Activated naive CD4-positive, alpha-beta T cell treated with anti-CD3 and anti-CD28 coated beads for 36 hours (primary cell): Measurements from ENCODE around the gene STAG3. TPM values are rescaled to one million over a fixed set of nuclear protein-coding genes. Genes with fewer than 3 reads are reported as not detected.

Source experiments
- CTCF ChIA-PET: fragments of 350-600 bp; sonication (Branson Sonifier 250); formaldehyde crosslinking; loops from one replicate; lab custom pipeline; 2021; ENCODE audit warnings: antibody characterized with exemption; lab: Charles Lee
- DNase-seq: peaks from one replicate; pipeline ENCODE4 v3.0.0-alpha.2; 2020
- H3K27ac Mint-ChIP-seq: one replicate; pipeline ENCODE4 v1.8.0; 2021; ENCODE audit warnings: mild to moderate bottlenecking, mixed read lengths
- H3K27me3 Mint-ChIP-seq: one replicate; pipeline ENCODE4 v1.8.0; 2021; ENCODE audit warnings: low read depth, mixed read lengths
- H3K36me3 Mint-ChIP-seq: one replicate; pipeline ENCODE4 v1.8.0; 2021; ENCODE audit warnings: low read depth, mixed read lengths
- H3K4me1 Mint-ChIP-seq: one replicate; pipeline ENCODE4 v1.8.0; 2021; ENCODE audit warnings: low read depth, mixed read lengths
- H3K4me3 Mint-ChIP-seq: one replicate; pipeline ENCODE4 v1.8.0; 2021; ENCODE audit warnings: mild to moderate bottlenecking, moderate library complexity, mixed read lengths
- H3K9me3 Mint-ChIP-seq: one replicate; pipeline ENCODE4 v1.8.0; 2021; ENCODE audit warnings: mixed read lengths
- intact Hi-C: fragments of 100-400 bp; cut with micrococcal nuclease; formaldehyde crosslinking; loops from one replicate; pipeline ENCODE4 v1.15.1; 2023
- total RNA-seq, 2 experiments: library from RNA; stranded (reverse); gene quantifications; one replicate each; pipeline ENCODE4 v1.2.3, GENCODE V29; 2021

STAG3 gene
- total RNA-seq, 2 experiments from 2014 or later, result 38.4 to 41.0 TPM

GRCh38 chr7:100157069-100157333 lies 20.7 kb upstream of the STAG3 start:
- Mint-ChIP-seq H3K4me3 (peak overlapping the region; percentile 78), H3K4me1 (peaks cover 33% of the 10 kb centered on the region), H3K9me3 (no peaks in the 10 kb centered on the region), H3K36me3 (peaks cover 16% of the 10 kb centered on the region), H3K27ac (peak overlapping the region; percentile 83), H3K27me3 (no peaks in the 10 kb centered on the region)
- CTCF ChIA-PET, result interaction anchor here (1.0 to 2.9 kb wide), 4 partner anchors 10 to 61 kb away, joined by 3 to 11 read pairs (median 6); no protein-coding TSS in a partner anchor
- DNase-seq, result no peak
- intact Hi-C loops, result no loop called here

DNA sequence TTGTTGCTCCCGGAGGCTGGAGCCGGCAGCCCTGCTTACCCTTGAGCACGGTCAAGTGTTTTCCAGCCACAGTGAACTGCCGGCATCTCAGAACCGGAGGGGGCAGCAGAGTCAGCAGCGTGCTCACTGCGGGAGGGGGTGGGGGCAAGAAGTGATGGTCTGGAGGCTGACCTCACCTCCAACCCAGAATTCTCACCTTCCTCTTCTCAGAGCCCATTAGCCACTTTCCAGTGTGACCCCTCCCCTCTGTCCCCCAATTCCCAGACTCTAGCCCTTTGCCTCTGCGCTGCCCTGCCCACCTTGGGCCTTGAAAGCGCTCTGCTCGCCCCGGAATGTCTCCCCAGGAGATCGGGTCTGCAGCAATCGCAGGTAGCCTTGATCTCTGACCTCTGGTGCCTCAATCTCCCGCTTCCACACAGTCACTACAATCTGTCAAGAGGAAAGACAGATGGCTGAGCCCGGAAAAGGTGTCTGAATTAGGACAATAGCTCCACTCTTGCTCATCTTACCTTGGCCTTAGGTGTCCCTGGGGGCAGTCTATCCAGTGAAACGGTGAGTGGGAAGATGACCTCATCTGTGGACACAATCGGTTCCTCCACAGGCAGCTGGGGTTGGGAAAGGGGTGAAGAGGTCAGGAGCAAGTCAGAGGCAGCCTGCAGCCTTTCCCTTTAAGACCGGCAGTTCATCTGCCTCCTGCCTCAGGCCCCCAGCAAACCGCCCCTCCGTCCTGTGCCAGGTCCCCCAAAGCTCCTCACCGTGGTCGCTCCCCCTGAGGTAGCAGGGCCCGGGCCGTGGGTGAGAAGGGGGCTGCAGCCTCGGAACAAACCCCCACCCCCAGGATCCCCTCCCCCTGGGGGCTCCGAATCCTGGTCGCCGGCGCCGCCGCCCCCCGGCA lies 20.1 kb upstream of the STAG3 start:
- Mint-ChIP-seq H3K4me1 (peaks cover 29% of the 10 kb centered on the region), H3K36me3 (peaks cover 12% of the 10 kb centered on the region), H3K27me3 (no peaks in the 10 kb centered on the region), H3K9me3 (no peaks in the 10 kb centered on the region), H3K27ac (peak overlapping the region; percentile 83), H3K4me3 (peak overlapping the region; percentile 78)
- CTCF ChIA-PET, result interaction anchor here (1.0 to 2.9 kb wide), 4 partner anchors 9 to 60 kb away, joined by 3 to 11 read pairs (median 6); no protein-coding TSS in a partner anchor
- DNase-seq, result peak; percentile 14
- intact Hi-C loops, result loop anchor here (1.0 kb wide), 2 partner anchors 9 kb away; partner anchors contain the start of gene LAMTOR4

DNA sequence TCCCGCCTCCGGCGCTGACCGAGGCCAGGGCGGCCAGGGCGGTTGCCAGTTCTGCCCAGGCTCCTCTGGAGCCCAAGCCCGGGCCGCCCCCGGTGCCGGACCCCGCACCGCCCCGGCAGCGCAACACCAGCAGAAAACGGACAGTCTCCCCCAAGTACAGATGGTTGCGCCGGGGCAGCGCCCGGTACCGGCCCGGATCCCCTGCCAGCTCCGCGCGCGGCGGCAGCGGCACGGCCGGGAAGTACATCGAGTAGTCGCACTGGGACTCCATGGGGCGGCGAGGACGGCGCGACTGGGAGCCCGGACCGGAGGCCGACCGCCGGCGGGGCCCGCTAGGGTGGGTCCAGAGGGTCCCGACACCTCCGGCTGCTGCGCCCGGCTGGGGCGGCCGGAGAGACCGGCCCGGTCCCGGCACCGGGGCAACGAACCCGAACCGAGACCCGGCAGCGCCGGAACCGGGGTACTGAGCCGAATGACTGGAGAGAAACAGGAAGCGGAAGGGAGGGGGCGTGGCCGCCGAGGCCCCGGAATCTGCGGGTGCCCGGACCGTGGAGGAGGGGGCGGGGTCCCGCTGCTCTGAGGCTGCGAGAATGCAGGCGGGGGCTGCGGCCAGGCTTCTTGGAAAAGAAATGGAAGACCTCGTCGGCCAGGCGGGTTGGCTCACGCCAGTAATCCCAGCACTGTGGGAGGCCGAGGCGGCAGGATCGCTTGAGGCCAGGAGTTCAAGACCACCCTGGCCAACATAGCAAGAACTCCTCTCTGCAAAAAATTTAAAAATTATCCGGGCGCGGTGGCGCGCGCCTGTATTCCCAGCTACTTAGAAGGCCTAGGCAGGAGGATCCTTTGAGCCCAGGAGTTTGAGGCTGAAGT lies 19.3 kb upstream of the STAG3 start, which contains the start of gene TRAPPC14:
Gene TRAPPC14, minus strand, starts transcription at position 495 of the 870 bp plus-strand sequence. Its CDS starts 224 bp downstream, at position 271.
- peaks cover 10% of the 10 kb centered on the region for H3K36me3 Mint-ChIP-seq
- DNase-seq, result peak; percentile 94
- peak within 1 kb of the TSS; percentile 78 for H3K4me3 Mint-ChIP-seq
- H3K27ac Mint-ChIP-seq, result peak within 1 kb of the TSS; percentile 83
- no peaks in the 10 kb centered on the region for H3K27me3 Mint-ChIP-seq
- CTCF ChIA-PET, result interaction anchor here (2.9 kb wide), 1 partner anchor 59 kb away, joined by 11 read pairs; no protein-coding TSS in a partner anchor
- intact Hi-C loops, result loop anchor here (1.0 kb wide), 2 partner anchors 8 to 10 kb away; partner anchors contain the start of gene LAMTOR4
- peaks cover 37% of the 10 kb centered on the region for H3K4me1 Mint-ChIP-seq
- no peaks in the 10 kb centered on the region for H3K9me3 Mint-ChIP-seq

DNA sequence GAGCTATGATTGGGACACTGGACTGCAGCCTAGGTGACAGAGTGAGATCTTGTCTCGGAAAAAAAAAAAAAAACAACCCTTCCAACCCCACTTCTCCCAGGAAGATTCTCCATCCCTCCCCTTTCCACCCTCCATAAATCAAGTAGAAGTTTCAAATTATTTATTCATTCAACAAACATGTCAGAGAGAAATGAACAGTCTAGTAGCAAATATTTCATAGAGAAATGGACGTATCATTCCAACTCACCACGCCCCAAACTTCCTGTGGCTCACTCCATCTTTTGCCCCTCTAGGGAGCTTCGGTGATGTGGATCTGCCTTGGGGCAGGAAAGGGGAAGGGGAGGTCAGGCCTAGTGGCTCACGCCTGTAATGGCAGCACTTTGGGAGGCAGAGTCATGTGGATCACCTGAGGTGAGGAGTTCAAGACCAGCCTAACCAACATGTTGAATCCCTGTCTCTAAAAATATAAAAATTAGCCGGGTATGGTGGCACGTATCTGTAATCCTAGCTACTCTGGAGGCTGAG lies 18.6 kb upstream of the STAG3 start:
- peak overlapping the region; percentile 73 for H3K27ac Mint-ChIP-seq
- no peaks in the 10 kb centered on the region for H3K9me3 Mint-ChIP-seq
- CTCF ChIA-PET, result interaction anchor here (0.7 to 0.9 kb wide), 2 partner anchors 9 to 12 kb away, joined by 4 read pairs; partner anchors contain the start of gene GAL3ST4
- peaks cover 44% of the 10 kb centered on the region for H3K4me1 Mint-ChIP-seq
- peak overlapping the region; percentile 78 for H3K4me3 Mint-ChIP-seq
- DNase-seq, result peak; percentile 28
- H3K36me3 Mint-ChIP-seq, result peaks cover 6% of the 10 kb centered on the region
- H3K27me3 Mint-ChIP-seq, result no peaks in the 10 kb centered on the region
- intact Hi-C loops, result no loop called here

DNA sequence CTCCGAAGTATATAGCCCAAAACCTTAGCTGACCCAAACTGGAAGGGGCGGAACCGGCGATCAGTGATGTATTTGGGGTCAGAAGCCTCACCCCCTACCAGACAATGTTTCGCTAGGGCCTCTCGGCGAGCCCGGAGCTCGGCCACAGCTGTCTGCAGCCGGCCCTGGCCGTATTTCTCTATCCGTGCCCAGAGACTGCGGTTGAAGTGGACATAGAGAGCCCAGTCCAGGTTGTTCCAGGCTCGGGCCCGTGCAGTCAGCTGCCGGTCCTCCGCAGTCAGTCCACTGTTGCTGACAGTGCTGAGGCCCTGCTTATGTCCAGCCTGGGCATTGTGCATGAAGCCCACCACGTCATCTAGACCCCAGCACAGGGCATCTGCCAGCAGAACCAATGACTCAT lies 17.7 kb upstream of the STAG3 start:
- Mint-ChIP-seq H3K9me3 (no peaks in the 10 kb centered on the region), H3K4me3 (no peak overlapping the region), H3K27ac (no peak overlapping the region), H3K36me3 (peaks cover 6% of the 10 kb centered on the region), H3K4me1 (peaks cover 47% of the 10 kb centered on the region), H3K27me3 (no peaks in the 10 kb centered on the region)
- no peak for DNase-seq
- CTCF ChIA-PET, result interaction anchor here (0.9 kb wide), 1 partner anchor 8 kb away, joined by 4 read pairs; the partner anchor contains the start of gene GAL3ST4
- intact Hi-C loops, result no loop called here

GRCh38 chr7:100163006-100163531 lies 14.6 kb upstream of the STAG3 start:
- H3K4me3 Mint-ChIP-seq, result no peak overlapping the region
- DNase-seq, result peak; percentile 36
- intact Hi-C loops, result no loop called here

GRCh38 chr7:100163871-100164270 lies 13.8 kb upstream of the STAG3 start:
- no peaks in the 10 kb centered on the region for H3K9me3 Mint-ChIP-seq
- peak overlapping the region; percentile 68 for H3K27ac Mint-ChIP-seq
- CTCF ChIA-PET, result interaction anchor here (1.2 kb wide), 1 partner anchor 33 kb away, joined by 3 read pairs; no protein-coding TSS in a partner anchor
- H3K4me1 Mint-ChIP-seq, result peaks cover 61% of the 10 kb centered on the region
- DNase-seq, result no peak
- intact Hi-C loops, result no loop called here
- H3K27me3 Mint-ChIP-seq, result no peaks in the 10 kb centered on the region
- H3K36me3 Mint-ChIP-seq, result peaks cover 2% of the 10 kb centered on the region
- no peak overlapping the region for H3K4me3 Mint-ChIP-seq

More at GRCh38 chr7:100163006-100163531, 14.6 kb upstream of the STAG3 start:
- peaks cover 54% of the 10 kb centered on the region for H3K4me1 Mint-ChIP-seq
- CTCF ChIA-PET, result interaction anchor here (0.6 kb wide), 1 partner anchor 34 kb away, joined by 3 read pairs; no protein-coding TSS in a partner anchor
- H3K27ac Mint-ChIP-seq, result peak overlapping the region; percentile 68
- H3K9me3 Mint-ChIP-seq, result no peaks in the 10 kb centered on the region
- peaks cover 2% of the 10 kb centered on the region for H3K36me3 Mint-ChIP-seq
- H3K27me3 Mint-ChIP-seq, result no peaks in the 10 kb centered on the region

DNA sequence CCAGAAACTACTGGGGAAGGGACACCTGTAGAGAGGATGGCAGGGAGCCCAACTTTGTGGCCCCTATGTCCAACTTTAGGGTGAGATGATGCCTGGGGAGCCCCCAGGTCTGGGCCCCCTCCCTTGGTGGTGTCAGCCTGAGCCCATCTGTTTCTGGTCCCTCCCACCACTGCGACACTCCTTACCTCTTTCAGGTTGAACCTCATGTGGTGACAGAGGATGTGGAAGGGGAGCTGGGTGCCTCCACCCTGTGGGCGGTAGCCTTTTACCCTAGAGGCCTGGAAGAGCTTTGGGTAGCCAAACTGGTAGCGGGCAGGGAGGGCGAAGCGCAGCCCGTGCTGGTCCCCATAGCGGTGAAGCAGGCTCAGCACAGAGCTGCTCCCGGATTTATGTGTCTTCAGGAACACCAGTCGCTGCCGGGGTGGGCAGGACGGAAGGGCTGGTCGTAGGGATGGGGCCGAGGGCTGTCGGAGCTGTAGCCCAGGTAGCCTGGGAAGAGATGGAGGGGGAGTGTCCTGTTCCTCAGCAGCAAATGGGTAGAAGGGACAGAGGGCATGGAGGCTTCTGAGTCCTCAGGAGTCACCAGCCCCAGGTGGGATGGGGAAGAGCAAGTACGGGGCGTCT lies 11.3 kb upstream of the STAG3 start:
- H3K9me3 Mint-ChIP-seq, result no peaks in the 10 kb centered on the region
- H3K27me3 Mint-ChIP-seq, result no peaks in the 10 kb centered on the region
- intact Hi-C loops, result loop anchor here (1.0 kb wide), 1 partner anchor 8 kb away; the partner anchor contains the start of gene TRAPPC14
- peak; percentile 67 for DNase-seq
- H3K4me1 Mint-ChIP-seq, result peaks cover 78% of the 10 kb centered on the region
- CTCF ChIA-PET, result interaction anchor here (0.8 to 2.6 kb wide), 10 partner anchors 9 to 241 kb away, joined by 3 to 12 read pairs (median 5); partner anchors contain the start of gene STAG3
- peak overlapping the region; percentile 74 for H3K27ac Mint-ChIP-seq
- peaks cover 3% of the 10 kb centered on the region for H3K36me3 Mint-ChIP-seq
- H3K4me3 Mint-ChIP-seq, result peak overlapping the region; percentile 78

DNA sequence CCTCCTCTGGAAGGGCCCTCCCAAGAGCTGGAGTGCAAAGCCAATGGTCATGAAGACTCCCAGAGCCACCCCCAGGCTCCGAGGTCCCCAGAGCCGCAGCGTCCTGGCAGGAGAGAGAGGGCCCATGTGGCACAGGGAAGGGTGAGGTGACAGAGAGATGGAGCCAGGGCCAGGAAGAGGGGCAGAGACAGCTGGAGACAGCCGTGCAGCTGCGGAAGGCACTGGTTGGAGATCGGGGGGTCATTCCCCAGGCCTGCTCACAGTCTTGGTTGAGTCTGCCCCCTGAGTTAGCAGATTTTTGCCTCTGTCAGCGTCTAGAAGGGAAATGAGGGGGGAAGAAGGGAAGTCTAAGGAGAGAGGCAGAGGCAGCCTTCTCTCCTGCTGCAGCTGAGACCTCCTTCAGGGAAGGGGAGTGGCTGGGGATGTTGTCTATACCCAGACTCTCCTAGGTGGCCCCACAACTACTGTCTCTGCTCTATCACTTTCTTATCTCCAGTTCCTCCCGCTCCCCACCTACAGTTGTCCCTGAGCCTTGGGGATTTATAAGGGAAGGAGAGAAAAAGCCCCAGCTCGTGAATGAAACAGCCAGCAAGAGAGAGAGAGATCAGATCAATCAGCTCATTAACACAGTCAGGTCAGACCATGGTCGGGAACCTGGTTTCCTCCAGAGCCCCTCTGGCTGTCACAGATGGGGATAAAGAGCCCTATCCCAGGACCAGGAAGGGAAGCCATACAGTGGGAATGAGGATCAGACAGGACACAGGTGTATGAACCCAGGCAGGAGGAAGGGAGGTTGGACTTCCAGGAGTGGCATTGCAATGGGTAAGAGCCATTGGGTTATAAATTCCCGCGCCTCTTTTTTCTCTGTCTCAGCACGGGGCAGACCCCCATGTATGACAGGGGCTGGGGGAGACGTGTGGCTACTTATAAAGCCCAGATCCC lies 10.5 kb upstream of the STAG3 start:
- Mint-ChIP-seq H3K27ac (peak overlapping the region; percentile 74), H3K27me3 (no peaks in the 10 kb centered on the region), H3K4me3 (peak overlapping the region; percentile 78), H3K9me3 (no peaks in the 10 kb centered on the region), H3K4me1 (peaks cover 77% of the 10 kb centered on the region), H3K36me3 (peaks cover 3% of the 10 kb centered on the region)
- CTCF ChIA-PET, result interaction anchor here (0.7 to 2.6 kb wide), 10 partner anchors 7 to 240 kb away, joined by 3 to 12 read pairs (median 5); partner anchors contain the start of gene STAG3
- peak; percentile 29 for DNase-seq
- intact Hi-C loops, result loop anchor here (1.0 kb wide), 1 partner anchor 9 kb away; the partner anchor contains the start of gene TRAPPC14

DNA sequence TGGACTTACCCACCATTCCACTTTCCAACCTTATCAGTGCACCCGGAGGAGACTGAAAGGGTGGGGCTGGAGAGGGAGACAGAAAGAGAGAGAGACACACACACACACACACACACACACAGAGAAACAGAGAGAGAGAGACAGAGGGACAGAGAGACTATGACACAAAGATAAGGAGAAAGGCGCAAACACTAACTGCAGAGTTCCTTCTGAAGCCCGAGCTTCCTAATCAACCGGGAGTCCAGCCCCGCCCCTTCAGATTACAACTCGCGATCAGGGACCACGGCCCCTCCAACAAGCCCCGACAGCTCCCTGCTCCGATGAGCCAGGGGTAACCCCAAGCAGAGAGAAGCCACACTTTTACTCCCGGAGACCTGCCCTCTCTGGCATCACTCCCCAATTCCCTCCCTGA lies 9.8 kb upstream of the STAG3 start:
- intact Hi-C loops, result loop anchor here (1.0 kb wide), 2 partner anchors 9 to 20 kb away; partner anchors contain the start of genes GPC2, LAMTOR4 and STAG3
- Mint-ChIP-seq H3K4me3 (peak overlapping the region; percentile 78), H3K4me1 (peaks cover 72% of the 10 kb centered on the region), H3K36me3 (peaks cover 3% of the 10 kb centered on the region), H3K27me3 (no peaks in the 10 kb centered on the region), H3K27ac (peak overlapping the region; percentile 85), H3K9me3 (no peaks in the 10 kb centered on the region)
- CTCF ChIA-PET, result interaction anchor here (0.7 to 2.6 kb wide), 10 partner anchors 8 to 240 kb away, joined by 3 to 12 read pairs (median 4); no protein-coding TSS in a partner anchor
- peak; percentile 35 for DNase-seq
